AG08395 (cell line): ENCODE data around the gene CLDN7.
"Not testable (repeated sequence)": the region's sequence is repeated elsewhere in the genome, so short reads cannot be mapped to it uniquely, and the experiment has no call there.

ENCODE experiments used
- DNase-seq: peaks from one replicate; pipeline ENCODE4 v3.0.0; 2012; ENCODE audit warnings: mixed read lengths, low spot score

Gene CLDN7

GRCh38 chr17:7253082-7253481 lies 9.2 kb downstream of the CLDN7 start:
- DNase-seq, result no peak

GRCh38 chr17:7252176-7253043 lies 9.9 kb downstream of the CLDN7 start, which contains the start of gene ELP5:
Gene ELP5, plus strand, starts transcription at chr17:7252215. Its CDS starts 336 bp downstream, at chr17:7252551.
- DNase-seq, result peak; percentile 92

- DNase-seq, result peak; percentile 99
Observed at GRCh38 chr17:7251661-7252175, 10.6 kb downstream of the CLDN7 start, which contains the start of gene CTDNEP1. Gene CTDNEP1, minus strand, starts transcription at chr17:7251734. Its CDS starts 438 bp downstream, at chr17:7251296.

- no peak for DNase-seq
Observed at GRCh38 chr17:7250695-7251627, 11.3 kb downstream of the CLDN7 start.

GRCh38 chr17:7249830-7250229 lies 12.4 kb downstream of the CLDN7 start:
- no peak for DNase-seq

- DNase-seq, result no peak
Observed at GRCh38 chr17:7249214-7249613, 13.1 kb downstream of the CLDN7 start.

- DNase-seq, result no peak
Observed at GRCh38 chr17:7248796-7249195, 13.5 kb downstream of the CLDN7 start.

GRCh38 chr17:7246779-7247178 lies 15.5 kb downstream of the CLDN7 start:
- no peak for DNase-seq

- not testable (repeated sequence) for DNase-seq
Observed at GRCh38 chr17:7243838-7244237, 18.4 kb downstream of the CLDN7 start.

GRCh38 chr17:7243453-7243729 lies 18.9 kb downstream of the CLDN7 start:
- DNase-seq, result no peak

- peak; percentile 88 for DNase-seq
Observed at GRCh38 chr17:7242717-7243452, 19.4 kb downstream of the CLDN7 start.

- peak; percentile 86 for DNase-seq
Observed at GRCh38 chr17:7241783-7242716, 20.2 kb downstream of the CLDN7 start, which contains the start of gene GABARAP. Gene GABARAP, minus strand, starts transcription at chr17:7242449. Its CDS starts 119 bp downstream, at chr17:7242330.

- DNase-seq, result no peak
Observed at GRCh38 chr17:7241090-7241733, 21.1 kb downstream of the CLDN7 start.

- no peak for DNase-seq
Observed at GRCh38 chr17:7240375-7240774, 21.9 kb downstream of the CLDN7 start.

GRCh38 chr17:7239091-7240027 lies 22.9 kb downstream of the CLDN7 start, which contains the start of gene PHF23:
Gene PHF23, minus strand, starts transcription at chr17:7239457. Its CDS starts 178 bp downstream, at chr17:7239279.
- DNase-seq, result peak; percentile 100

GRCh38 chr17:7238420-7239090 lies 23.7 kb downstream of the CLDN7 start:
- DNase-seq, result no peak

- DNase-seq, result peak; percentile 69
Observed at GRCh38 chr17:7237761-7238419, 24.4 kb downstream of the CLDN7 start.
